GM12801 (cell line): Measurements from ENCODE around the gene AATF.

Experiments
- CTCF ChIP-seq: IDR thresholded peaks from one replicate; pipeline ENCODE4 v1.5.1; 2011; ENCODE audit warnings: control low read depth; ENCODE audit not compliant: insufficient read length; ENCODE audit errors: extremely low read depth

The AATF gene

GRCh38 chr17:37052450-37052849, 103.7 kb downstream of the AATF start:
- TF ChIP-seq CTCF: no peak

- TF ChIP-seq CTCF: no peak
Measured at GRCh38 chr17:37054894-37055293, 106.1 kb downstream of the AATF start.

- no peak for TF ChIP-seq CTCF
Measured at GRCh38 chr17:37056622-37057021, 107.9 kb downstream of the AATF start.

GRCh38 chr17:37059493-37059892, 110.7 kb downstream of the AATF start:
- TF ChIP-seq CTCF: no peak

GRCh38 chr17:37060094-37060493, 111.3 kb downstream of the AATF start:
- TF ChIP-seq CTCF: no peak

GRCh38 chr17:37060928-37061327, 112.2 kb downstream of the AATF start:
- TF ChIP-seq CTCF: no peak

- TF ChIP-seq CTCF: no peak
Measured at GRCh38 chr17:37062021-37062420, 113.3 kb downstream of the AATF start.

- TF ChIP-seq CTCF: no peak
Measured at GRCh38 chr17:37064206-37064605, 115.5 kb downstream of the AATF start.
